Caki2 (cell line): ENCODE results near the gene MYH7B. TPM values are rescaled to one million over a fixed set of nuclear protein-coding genes. Genes with fewer than 3 reads are reported as not detected.

ENCODE experiments used
- DNase-seq: peaks from one replicate; pipeline ENCODE4 v3.0.0-alpha.2; 2015; ENCODE audit warnings: low read depth
- in situ Hi-C: cut with HindIII; loops from 2 replicates; pipeline ENCODE4 v1.10.0; 2016; ENCODE audit warnings: low sequenced_read_pairs, low pct_unique_long_range_greater_than_20kb, mixed read lengths
- total RNA-seq: library from RNA; depleted of rRNA; stranded (reverse); fragments of >200 nt; shearing (Covaris generic); gene quantifications from 2 replicates; pipeline ENCODE4 v1.2.3, GENCODE V29; 2014; ENCODE audit warnings: low replicate concordance; rRNA removed

The MYH7B gene
- total RNA-seq, 1 experiment from 2014 or later = 0.03 TPM

GRCh38 chr20:34998331-34998950 is 42.8 kb downstream of the MYH7B start:
- no peak for DNase-seq
- in situ Hi-C loops = no loop called here

GRCh38 chr20:34999021-34999451 is 43.4 kb downstream of the MYH7B start:
- in situ Hi-C loops = no loop called here
- DNase-seq = no peak

- in situ Hi-C loops = no loop called here
- DNase-seq = no peak
Measured at GRCh38 chr20:34999782-35000181, 44.1 kb downstream of the MYH7B start.

- DNase-seq = no peak
- in situ Hi-C loops = no loop called here
Measured at GRCh38 chr20:35000311-35000921, 44.7 kb downstream of the MYH7B start.

- in situ Hi-C loops = no loop called here
- DNase-seq = no peak
Measured at GRCh38 chr20:35000922-35001595, 45.4 kb downstream of the MYH7B start.

GRCh38 chr20:35001596-35002362 is 46.1 kb downstream of the MYH7B start:
- in situ Hi-C loops = no loop called here
- no peak for DNase-seq

GRCh38 chr20:35002426-35003210 is 47.0 kb downstream of the MYH7B start:
- in situ Hi-C loops = no loop called here

GRCh38 chr20:35003211-35004031 is 47.8 kb downstream of the MYH7B start:
- in situ Hi-C loops = no loop called here

More at GRCh38 chr20:35002426-35003210, 47.0 kb downstream of the MYH7B start:
- no peak for DNase-seq

GRCh38 chr20:35004051-35004725 is 48.5 kb downstream of the MYH7B start:
- DNase-seq = no peak
- in situ Hi-C loops = no loop called here

More at GRCh38 chr20:35003211-35004031, 47.8 kb downstream of the MYH7B start:
- DNase-seq = no peak

- in situ Hi-C loops = no loop called here
- DNase-seq = no peak
Measured at GRCh38 chr20:35004749-35005462, 49.2 kb downstream of the MYH7B start.

Other genes starting within 250 kb of the MYH7B start
- gene NCOA6, start 130.2 kb upstream of the MYH7B start, total RNA-seq = 1.6 and 2.2 TPM in 2 replicates
- 4.1 and 9.6 TPM in 2 replicates for gene GGT7, start 83.0 kb upstream of the MYH7B start, total RNA-seq
- gene ACSS2, start 79.3 kb upstream of the MYH7B start, total RNA-seq = 37.2 and 66.3 TPM in 2 replicates
- gene GSS, start 62 bp upstream of the MYH7B start, total RNA-seq = 201 and 204 TPM in 2 replicates
- 54.4 and 56.9 TPM in 2 replicates for gene TRPC4AP, start 136.9 kb downstream of the MYH7B start, total RNA-seq
- 27.4 and 43.7 TPM in 2 replicates for gene EDEM2, start 191.5 kb downstream of the MYH7B start, total RNA-seq
- gene PROCR, start 216.2 kb downstream of the MYH7B start, total RNA-seq = 30.9 and 56.1 TPM in 2 replicates